GM18520 (cell line): ENCODE results near the gene LSM14B.
"Not testable (repeated sequence)": the region's sequence is repeated elsewhere in the genome, so short reads cannot be mapped to it uniquely, and the experiment has no call there.

Source experiments
- ATAC-seq: cut with Tn5 transposase; IDR thresholded peaks from one replicate; pipeline ENCODE4 v1.9.1; 2021; ENCODE audit not compliant: unreplicated experiment

LSM14B gene

DNA sequence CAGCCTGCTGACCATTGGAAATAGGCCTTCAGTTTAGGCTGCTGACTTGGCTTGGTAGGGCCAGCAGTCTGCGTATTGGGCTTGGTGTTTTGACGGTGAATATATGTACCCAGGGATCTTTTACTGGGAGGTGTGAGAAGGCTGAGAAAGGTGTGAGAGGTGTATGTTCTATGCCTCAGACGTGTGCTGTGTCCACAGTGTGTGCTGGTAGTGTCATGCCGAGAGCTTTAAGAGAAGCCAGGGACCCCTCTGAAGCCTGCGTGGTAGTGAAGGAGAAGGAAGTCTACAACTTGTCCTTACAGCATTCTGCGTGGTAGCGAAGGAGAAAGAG is 23.4 kb downstream of the LSM14B start:
- ATAC-seq: no peak

DNA sequence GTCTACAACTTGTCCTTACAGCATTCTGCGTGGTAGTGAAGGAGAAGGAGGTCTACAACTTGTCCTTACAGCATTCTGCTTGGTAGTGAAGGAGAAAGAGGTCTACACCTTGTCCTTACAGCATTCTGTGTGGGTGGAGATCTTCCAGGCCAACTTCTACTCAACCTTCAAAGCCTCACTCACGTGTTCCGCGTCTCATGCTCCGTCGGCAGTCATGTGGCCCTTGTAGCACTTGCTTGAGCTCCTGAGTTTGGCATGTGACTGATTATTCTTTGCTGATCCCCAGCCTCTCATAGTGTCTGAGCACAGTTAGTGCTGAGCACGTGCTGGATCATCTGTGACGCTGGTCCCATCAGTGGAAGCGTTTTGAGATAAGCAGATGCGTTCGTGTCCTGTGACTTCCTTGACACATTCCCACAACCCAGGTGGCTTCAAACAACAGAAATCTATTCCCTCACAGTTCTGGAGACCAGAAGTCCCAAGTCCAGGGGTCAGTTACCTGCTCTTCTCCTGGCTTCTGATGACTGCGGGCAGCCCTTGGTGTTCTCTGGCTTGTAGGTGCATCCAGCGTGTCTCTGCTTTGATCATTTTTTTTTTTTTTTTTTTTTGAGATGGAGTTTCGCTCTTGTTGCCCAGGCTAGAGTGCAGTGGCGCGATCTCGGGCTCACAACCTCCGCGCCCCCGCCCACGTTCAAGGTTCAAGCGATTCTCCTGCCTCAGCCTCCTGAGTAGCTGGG is 23.9 kb downstream of the LSM14B start:
- ATAC-seq: no peak

DNA sequence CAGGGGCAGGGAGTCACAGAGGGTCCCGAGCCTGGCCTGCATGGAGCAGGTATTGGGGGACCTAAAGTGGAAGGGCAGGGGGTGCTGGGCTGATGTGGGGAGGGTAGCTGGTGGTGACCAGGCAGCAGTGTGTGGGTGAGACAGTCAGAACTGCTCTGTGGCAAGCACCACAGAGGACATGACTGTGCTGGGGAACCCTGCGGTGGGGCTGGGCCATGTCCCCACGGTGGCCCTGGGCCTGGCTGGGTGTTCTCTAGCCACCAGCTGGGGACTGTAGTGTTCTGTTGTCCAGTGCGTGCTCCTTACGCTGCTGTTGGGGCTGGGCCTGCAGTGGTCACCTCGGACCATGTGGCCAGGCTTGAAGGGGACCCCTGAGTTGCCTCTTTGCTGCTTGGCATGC is 24.9 kb downstream of the LSM14B start:
- no peak for ATAC-seq

DNA sequence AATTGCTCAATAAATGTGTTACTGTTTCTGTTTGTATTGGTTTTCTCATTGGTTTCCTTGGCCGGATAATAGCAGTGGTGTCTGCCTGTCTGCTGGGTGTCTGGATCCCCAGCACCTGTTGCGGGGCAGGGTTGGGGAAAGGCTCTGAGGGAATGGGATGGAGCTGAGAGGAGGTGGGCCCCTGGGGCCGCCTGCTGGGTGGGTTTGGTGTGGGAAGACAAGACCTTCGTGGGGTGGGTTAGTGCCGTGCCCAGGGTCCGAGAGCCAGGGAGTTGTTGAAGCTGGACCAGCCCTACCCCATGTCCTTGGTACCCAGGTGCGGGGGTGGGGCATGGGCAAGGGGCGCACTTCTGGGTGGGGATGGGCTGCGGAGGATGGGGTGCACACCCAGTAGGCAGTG is 25.3 kb downstream of the LSM14B start:
- no peak for ATAC-seq

DNA sequence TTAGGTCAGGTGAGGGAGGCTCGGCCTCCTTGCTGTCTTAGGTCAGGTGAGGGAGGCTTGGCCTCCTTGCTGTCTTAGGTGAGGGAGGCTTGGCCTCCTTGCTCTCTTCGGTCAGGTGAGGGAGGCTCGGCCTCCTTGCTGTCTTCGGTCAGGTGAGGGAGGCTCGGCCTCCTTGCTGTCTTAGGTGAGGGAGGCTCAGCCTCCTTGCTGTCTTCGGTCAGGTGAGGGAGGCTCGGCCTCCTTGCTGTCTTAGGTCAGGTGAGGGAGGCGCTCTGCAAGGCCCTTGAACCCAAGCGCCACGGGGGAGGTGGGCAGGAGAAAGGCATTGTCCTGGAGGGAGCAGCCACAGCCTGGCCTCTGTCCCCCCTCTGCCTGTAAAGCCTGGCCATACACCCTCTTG is 26.1 kb downstream of the LSM14B start:
- not testable (repeated sequence) for ATAC-seq

DNA sequence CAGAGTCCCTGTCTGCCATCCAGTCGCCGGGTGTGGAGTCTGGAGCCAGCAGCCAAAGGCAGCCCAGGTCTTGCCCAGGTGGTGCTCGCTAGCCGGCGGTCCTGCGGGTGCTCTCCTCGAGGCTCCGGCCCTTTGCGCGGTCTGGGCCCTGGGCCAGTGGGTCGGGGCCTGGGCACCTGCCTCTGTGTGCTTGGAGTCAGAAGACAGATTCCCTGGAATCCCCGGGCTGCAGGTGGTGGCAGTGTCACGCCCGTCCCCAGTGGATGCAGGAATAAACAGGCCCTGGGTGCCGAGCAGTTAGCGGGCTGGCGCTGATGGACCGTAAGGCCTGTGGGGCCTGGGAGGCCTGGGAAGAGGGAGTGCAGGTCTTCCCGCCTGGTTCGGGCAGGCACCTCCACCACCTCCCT is 26.6 kb downstream of the LSM14B start:
- no peak for ATAC-seq

DNA sequence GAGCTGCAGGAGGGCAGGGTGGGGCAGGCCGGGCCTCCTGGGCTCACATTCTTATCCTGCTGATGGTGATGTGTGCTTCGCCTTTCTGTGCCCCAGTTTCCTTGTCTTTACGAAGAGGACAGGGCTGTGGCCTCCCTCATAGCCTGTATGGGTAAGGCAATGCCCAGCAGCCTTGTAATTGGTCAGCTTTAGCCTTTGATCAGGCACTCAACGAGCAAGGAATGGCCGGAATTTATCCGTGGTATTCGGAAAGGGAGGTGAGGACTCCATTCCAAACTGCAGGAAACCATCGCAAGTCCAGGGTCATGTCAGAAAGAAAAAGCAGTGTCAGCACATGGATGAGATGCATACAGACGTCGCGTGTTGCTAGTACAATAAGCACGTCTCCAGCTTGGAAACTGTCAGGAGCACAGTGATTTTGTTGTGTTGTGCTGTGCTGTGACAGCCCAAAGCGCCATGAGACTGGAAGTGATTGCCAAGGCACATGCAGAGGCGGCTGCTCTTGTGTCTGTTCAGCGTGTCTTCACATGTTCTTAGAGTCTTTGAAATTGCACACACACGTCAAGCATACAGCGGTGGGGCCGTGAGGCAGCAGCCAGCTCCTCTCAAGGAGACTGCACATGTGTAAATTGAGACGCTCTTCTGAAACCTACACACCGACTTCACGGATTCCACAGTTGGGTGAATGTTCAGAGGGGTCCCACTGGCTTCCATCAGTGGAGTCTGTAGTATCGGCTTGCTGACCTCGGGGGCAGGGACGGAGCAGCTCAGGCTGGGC is 27.4 kb downstream of the LSM14B start:
- no peak for ATAC-seq

DNA sequence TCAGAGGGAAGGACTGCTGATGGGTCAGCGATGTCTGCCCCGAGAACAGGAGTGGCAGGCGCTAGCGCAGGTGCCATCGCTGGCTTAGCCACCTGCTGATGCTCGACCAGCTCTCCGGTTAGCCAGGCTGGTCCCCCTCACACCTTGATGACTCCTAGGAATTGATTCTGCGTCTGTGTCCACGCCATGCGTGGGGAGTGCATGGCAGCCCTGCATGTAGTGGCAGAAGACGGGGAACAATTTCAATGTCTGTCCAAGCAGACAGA is 28.0 kb downstream of the LSM14B start:
- ATAC-seq: no peak

DNA sequence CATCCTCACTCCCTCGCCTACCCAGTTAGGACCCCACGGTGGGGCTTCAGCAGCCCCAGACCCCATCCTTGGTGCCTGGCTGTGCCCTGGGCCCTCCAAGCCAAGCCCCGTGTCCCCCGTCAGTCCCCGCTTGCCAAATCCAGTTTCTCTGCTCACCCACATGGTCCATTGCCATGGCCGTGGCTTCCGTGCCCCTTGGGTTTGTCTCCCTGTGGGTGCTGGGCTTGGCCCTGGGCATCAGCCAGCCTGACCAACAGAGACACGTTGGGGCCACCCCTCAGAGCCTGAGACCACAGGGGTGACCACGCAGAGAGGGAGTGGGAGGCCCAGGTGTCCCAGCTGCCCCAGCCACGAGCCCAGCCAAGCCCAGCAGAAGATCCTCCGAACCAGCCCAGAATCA is 28.9 kb downstream of the LSM14B start:
- ATAC-seq: no peak

DNA sequence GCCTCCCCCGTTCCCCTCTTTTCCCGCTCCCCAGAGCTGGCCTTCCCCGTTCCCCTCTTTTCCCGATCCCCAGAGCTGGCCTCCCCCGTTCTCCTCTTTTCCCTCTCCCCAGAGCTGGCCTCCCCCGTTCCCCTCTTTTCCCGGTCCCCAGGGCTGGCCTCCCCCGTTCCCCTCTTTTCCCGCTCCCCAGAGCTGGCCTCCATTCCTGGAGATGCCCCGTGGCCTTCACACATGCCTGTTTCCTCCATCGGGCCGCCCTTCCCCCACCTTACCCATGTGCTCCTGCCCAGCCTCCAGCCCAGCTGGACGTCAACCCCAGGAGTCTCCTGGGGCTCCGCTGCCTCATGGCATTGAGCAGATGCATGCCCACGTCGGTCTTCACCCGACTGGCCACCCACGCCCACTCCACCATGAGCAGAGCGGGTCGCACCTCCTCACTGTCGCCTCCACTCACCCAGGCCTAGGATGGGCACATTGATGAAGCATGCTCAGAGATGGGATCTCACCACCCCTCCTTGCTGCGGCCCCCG is 29.6 kb downstream of the LSM14B start:
- ATAC-seq: no peak

DNA sequence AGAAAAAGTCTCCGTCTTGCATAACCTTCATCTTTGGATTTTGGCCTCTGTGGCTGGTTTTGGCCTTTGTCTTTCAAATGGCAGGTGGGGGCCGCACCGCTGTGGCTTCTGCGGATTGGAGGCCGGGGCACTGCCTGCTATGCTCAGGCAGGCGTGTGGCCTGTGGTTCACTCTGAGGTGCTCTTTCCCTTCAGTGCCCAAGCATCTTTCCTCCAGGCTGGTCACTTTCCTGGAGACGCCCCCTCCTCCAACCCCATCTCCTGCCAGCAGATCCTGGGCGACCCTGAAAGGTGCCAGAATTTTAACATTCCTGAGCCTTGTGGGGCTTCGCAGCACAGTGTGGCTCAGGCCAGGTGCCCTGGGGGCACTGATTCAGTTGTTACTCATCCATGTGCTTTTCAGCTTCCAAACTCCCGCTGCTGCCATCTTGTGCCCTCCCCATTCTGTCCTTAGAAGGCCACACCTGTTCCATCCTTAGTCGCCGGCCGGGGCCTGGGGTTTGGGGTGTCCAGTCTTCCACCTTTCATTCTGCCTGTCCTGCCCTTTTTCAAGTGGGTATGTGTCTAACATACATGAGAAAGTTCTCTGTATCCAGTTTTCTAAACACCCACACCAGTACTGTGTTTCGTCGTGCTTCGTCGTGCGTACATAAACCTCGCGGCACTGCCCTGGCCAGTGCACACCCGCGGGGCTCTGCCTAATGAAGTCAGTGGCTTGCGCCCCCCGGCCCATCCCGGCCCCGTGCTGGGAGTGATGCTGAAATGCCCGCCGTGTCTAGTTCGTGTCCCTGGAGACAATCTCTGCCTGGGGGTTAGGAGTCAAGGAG is 33.4 kb downstream of the LSM14B start:
- ATAC-seq: no peak

DNA sequence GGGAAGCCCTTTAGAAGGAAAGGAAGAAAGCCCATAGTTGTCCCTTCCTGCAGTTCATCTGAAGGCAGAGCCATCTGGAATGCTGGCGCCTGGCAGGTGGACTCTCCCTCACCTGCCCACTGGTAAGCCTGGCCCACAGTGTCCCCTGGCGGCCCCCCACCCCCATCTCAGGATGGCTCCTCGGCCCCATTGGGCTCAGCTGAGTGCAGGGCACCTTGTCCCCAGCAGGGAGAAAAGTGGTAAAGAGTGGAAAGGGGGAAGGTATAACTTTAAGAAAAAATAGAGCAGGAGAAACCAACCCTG is 33.9 kb downstream of the LSM14B start:
- no peak for ATAC-seq

DNA sequence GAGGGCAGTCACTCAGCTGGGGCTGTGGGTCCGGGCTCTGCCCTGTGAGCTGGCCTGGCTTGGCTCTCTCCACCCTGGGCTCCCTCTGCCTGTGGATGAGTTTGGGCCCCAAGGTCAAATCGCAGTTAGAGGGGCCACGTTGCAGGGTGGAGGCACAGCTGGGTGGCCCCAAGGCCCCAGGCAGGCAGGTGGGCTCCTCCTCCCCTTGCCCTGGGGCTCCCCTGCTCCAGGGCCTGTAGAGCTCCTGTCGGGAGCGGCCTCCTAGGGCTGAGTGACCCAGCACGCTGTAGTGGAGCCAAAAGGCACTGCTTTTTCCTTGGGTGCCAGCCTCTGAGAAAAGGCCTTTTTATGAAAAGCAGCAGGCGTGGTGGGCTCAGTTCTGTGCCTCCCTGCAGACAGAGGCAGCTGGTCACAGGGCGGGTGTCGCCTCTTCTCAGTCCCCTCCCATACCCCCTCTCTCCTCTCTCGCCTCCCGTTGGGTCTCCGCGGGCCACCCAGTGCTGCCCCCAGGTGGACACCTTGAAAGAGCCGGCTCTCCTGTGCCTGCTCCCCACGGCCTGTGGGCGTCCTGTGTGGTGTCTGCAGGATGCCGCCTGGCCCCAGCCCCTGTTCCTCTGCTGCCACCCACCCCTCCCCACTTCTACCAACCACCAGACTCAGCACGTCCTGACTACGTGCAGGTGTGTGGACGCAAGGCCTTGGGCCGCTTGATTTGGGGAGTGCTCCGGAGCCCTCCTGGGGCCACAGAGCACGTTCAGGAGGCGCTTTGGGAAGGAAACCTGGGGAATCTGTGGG is 34.5 kb downstream of the LSM14B start:
- no peak for ATAC-seq

DNA sequence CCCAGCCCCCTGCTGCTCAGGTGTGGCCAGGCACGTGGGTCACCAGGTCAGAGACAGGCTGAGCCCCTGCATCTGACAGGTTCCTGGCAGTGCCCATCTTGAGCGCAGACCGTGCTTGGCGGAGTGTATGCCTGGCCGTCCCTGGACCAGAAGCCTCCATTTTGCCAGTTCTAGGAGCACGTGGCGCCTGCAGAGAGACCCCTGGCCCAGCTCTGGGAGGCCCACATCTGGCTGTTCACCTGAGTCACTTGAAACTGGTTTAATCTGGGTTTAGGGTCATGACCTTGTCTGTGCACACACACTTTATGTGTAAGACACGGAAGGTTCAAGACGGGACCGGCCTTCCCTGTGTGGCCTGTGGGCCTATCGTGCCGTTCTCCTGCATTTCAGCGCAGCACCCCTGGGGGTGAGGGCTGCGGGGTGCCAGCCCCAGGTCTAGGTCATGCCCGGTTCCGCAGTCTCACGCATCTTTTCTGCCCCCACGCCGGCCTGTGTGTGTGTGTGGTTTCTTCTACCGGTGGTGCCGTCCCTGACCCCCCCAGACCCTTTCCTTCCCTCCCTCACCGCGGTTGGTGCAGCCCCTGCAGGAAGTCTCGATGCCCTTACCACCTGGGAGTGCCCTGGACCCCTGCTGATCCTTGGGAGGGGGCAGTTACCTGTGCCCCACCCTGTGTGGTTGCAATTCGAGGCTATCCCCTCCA is 35.3 kb downstream of the LSM14B start:
- no peak for ATAC-seq

DNA sequence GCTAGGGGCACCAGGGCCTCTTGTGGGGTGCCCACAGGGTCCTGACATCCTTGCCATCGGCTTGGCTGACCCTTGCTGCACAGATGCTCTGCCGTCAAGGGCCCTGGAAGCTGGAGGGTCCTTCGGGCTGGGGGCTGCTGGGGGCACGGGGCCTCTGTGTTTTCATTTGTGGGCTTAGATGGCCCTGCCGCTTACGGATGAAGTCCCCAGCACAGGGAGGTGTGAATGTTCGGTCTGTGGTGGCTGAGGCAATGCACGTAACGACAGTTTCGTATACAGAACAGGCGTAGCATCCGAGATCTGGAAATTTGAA is 35.8 kb downstream of the LSM14B start:
- no peak for ATAC-seq

DNA sequence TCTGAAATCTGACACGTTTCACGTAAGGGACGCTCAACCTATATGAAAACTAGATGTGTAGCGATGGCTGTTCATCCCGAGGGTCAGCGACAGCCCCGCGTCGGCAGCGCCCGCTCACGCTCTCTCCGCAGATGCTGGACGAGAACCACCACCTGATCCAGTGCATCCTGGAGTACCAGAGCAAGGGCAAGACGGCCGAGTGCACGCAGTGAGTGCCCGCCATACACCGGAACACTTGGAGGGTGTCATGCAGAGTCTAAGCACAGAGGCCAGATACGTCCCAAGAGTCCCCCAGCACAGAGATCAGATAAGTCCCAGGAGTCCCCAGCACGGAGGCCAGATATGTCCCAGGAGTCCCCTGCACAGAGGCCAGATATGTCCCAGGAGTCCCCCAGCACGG is 36.3 kb downstream of the LSM14B start:
- no peak for ATAC-seq

DNA sequence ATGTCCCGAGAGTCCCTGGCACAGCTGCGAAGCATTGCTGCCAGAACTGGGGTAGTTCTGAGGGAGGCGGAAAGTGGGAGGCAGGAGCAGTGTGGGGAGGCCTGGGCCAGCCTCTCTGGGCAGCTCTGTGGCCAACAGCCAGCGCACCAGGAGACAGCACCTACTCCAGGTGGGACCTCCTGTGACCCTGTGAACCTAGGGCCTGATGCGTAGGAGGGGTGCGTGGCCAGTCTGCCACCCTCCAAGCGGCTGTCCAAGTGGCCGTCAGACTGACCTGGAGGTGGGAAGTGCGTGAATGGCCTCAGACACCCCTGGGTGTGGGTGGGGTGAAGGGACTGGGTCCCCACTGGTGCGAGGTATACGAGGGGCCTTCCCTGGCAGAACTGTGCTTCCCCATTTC is 36.8 kb downstream of the LSM14B start:
- no peak for ATAC-seq

DNA sequence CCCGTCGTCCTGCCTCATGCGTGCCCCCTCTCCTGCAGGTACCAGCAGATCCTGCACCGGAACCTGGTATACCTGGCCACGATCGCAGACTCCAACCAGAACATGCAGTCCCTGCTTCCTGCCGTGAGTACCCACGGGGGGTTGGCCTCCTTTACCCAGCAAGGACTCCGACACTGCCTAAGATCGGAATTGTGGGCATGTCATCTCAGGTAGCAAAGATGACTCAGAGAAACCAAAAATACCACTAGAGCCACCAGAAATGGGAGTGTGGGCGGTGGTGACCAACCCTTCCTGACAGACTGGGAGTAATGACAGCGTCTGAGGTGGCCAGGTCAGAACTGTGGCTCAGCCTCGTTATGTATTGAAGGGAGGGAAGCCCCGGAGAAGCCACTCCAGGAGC is 37.6 kb downstream of the LSM14B start:
- ATAC-seq: no peak

DNA sequence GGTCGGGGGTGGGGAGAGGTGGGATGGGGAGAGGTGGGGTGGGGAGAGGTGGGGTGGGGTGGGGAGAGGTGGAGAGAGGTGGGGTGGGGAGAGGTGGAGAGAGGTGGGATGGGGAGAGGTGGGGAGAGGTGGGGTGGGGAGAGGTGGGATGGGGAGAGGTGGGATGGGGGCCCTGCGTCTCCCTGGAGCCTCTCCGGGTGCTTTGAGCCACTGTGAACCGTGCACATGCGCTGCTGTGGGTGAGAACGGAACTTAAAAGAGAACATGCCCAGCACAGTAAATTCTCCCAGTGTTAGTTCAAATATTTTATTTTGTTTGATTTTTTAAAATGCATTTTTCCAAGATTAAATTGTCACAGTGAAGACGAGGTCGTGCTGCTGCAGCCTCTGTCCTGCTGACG is 38.0 kb downstream of the LSM14B start:
- no peak for ATAC-seq

DNA sequence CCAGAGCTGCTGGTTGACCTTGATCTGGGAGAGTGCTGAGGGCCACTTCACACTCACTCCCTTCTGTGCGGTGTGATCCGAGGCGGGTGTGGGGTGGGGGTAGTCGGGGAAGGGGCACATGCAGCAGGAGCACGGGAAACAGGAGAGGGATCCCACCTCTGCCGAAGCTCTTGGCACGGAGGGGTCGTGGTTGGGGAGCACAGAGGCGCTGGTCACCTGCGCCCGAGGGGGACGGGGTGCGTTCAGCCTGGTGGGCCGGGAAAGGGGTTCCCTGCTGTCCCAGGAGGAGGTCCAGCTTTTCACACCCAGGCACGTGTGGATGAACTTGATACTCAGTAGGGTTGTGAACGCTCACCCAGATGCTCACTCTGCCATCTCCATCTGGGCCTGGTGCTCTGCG is 38.6 kb downstream of the LSM14B start:
- ATAC-seq: no peak

DNA sequence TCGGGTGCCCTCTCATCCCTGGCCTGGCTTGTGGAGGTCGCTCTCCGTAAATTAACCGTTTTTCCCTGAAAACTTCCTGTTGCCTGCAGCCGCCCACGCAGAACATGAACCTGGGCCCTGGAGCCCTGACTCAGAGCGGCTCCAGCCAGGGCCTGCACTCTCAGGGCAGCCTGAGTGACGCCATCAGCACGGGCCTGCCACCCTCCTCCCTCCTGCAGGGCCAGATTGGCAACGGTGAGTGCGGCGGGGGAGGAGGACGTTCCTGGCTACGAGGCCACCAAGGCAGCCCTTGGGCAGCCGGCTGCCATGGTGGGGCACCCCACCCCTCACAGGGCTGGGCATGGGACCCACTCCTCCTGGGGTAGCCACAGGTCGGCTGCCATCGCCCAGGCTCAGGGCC is 39.1 kb downstream of the LSM14B start:
- no peak for ATAC-seq
